Cardiac muscle cell (in vitro differentiated cells and primary cell): ENCODE results near the gene HORMAD2. TPM values are rescaled to one million over a fixed set of nuclear protein-coding genes. Genes with fewer than 3 reads are reported as not detected.

Experiments used
- DNase-seq, 2 donors: peaks; one replicate each; pipeline versions ENCODE4 v3.0.0 to v3.0.0-alpha.2; 2010 to 2017; ENCODE audit warnings: low read depth in 1 of 2, low spot score in 1 of 2
- H3K27ac ChIP-seq: fragments of 200-600 bp; sonication (generic); 2 replicates; pipeline ENCODE4 v1.5.1; 2016
- H3K27me3 ChIP-seq: fragments of 200-600 bp; sonication (generic); 2 replicates; pipeline ENCODE4 v1.6.0; 2016; ENCODE audit warnings: control low read depth
- H3K36me3 ChIP-seq: fragments of 200-600 bp; sonication (generic); 2 replicates; pipeline ENCODE4 v1.5.1; 2016; ENCODE audit warnings: control low read depth
- H3K4me1 ChIP-seq: fragments of 200-600 bp; sonication (generic); 2 replicates; pipeline ENCODE4 v1.8.1; 2017; ENCODE audit warnings: low read depth, mild to moderate bottlenecking, mixed run types
- H3K4me3 ChIP-seq: fragments of 200-600 bp; sonication (generic); 2 replicates; pipeline ENCODE4 v1.5.1; 2016; ENCODE audit warnings: mild to moderate bottlenecking
- H3K9me3 ChIP-seq: fragments of 200-600 bp; sonication (generic); 2 replicates; pipeline ENCODE4 v1.5.1; 2017; ENCODE audit warnings: low read depth, mild to moderate bottlenecking, control low read depth
- polyA plus RNA-seq: library from polyadenylated mRNA; unstranded; fragments of >200 nt; fragmentation: Nextera tagmentation; extraction: Ambion mirVana; gene quantifications from 2 replicates; pipeline ENCODE4 v1.2.1, GENCODE V29; 2016
- total RNA-seq: library from RNA; depleted of rRNA; stranded (reverse); fragments of >200 nt; gene quantifications from 2 replicates; pipeline ENCODE4 v1.2.3, GENCODE V29; 2016
- TF ChIP-seq, protein P1 (sequence below): IDR thresholded peaks from 2 replicates; pipeline ENCODE4 v1.5.1; 2012; ENCODE audit warnings: low read depth, mild to moderate bottlenecking, low read length

The HORMAD2 gene
- total and polyA plus RNA-seq, 2 experiments from 2014 or later = not detected

GRCh38 chr22:30167296-30167695, 87.0 kb downstream of the HORMAD2 start:
- peaks cover 3% of the 10 kb centered on the region for H3K27me3 ChIP-seq
- no peak overlapping the region for H3K4me3 ChIP-seq
- no peak overlapping the region for H3K27ac ChIP-seq
- no peak for DNase-seq
- TF ChIP-seq, protein P1, sequence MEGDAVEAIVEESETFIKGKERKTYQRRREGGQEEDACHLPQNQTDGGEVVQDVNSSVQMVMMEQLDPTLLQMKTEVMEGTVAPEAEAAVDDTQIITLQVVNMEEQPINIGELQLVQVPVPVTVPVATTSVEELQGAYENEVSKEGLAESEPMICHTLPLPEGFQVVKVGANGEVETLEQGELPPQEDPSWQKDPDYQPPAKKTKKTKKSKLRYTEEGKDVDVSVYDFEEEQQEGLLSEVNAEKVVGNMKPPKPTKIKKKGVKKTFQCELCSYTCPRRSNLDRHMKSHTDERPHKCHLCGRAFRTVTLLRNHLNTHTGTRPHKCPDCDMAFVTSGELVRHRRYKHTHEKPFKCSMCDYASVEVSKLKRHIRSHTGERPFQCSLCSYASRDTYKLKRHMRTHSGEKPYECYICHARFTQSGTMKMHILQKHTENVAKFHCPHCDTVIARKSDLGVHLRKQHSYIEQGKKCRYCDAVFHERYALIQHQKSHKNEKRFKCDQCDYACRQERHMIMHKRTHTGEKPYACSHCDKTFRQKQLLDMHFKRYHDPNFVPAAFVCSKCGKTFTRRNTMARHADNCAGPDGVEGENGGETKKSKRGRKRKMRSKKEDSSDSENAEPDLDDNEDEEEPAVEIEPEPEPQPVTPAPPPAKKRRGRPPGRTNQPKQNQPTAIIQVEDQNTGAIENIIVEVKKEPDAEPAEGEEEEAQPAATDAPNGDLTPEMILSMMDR = no peak
- no peaks in the 10 kb centered on the region for H3K4me1 ChIP-seq
- H3K9me3 ChIP-seq = no peaks in the 10 kb centered on the region
- no peaks in the 10 kb centered on the region for H3K36me3 ChIP-seq

DNA sequence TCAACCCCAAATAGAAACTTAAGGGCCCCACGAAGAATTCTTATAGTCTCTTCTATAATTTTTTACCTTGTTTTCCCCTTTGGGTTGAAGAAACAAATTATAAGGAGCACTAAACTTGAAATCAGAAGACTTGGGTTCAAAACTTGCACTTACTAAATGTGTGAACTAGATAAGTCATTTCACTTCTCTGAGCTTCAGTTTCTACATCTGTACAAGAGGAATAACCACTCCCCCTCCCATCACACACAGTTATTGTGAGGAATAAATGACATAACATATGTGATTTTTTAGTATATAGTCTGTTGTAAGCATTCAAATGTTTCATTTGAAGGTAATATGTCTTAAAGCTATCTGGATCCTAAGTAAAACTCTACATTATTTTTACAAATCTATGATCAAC, 87.5 kb downstream of the HORMAD2 start:
- Histone ChIP-seq H3K27ac (no peak overlapping the region), H3K4me1 (no peaks in the 10 kb centered on the region), H3K36me3 (no peaks in the 10 kb centered on the region), H3K27me3 (peaks cover 3% of the 10 kb centered on the region), H3K4me3 (no peak overlapping the region), H3K9me3 (no peaks in the 10 kb centered on the region)
- TF ChIP-seq, protein P1 = no peak
- DNase-seq = no peak

DNA sequence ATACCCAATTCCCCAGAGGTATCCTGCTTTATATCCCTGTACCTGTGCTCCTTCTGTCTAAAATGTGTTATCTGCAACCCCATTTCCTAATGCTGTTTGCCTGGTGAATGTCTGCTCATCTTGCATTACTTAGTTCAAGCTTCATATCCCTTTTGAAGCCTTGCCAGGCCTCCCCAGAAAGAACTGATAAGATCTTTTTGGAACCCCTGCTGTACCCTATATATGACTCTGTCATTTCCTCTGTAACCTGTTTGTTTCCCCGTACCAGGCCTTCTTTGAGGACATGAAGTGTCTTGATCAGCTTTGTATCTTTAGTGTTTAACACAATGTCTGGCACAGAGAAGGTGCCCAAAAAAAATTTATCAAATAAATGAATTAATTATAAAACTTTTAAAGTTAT, 88.7 kb downstream of the HORMAD2 start:
- Histone ChIP-seq H3K9me3 (no peaks in the 10 kb centered on the region), H3K27ac (no peak overlapping the region), H3K4me3 (no peak overlapping the region), H3K36me3 (no peaks in the 10 kb centered on the region), H3K4me1 (no peaks in the 10 kb centered on the region), H3K27me3 (peaks cover 3% of the 10 kb centered on the region)
- TF ChIP-seq, protein P1 = no peak
- DNase-seq = no peak

DNA sequence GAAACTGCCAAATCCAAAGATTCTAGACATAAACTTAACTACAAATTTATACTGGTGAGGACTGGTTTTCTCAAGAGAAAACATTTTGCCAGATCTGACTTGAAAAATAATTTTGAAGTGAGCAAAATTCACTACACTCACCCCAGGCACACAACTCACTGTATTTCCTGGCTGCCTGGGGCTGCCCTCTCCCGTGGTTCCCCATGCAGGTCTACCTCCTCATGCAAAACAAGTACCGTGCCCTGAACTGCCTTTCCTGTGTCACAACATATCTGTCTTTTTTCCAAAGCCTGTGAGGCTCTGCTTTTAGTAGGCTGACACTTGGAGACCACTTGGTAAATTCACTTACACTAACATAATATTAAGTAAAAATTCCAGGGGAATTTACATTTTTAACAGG, 89.9 kb downstream of the HORMAD2 start:
- no peaks in the 10 kb centered on the region for H3K36me3 ChIP-seq
- peaks cover 3% of the 10 kb centered on the region for H3K27me3 ChIP-seq
- no peak overlapping the region for H3K27ac ChIP-seq
- no peaks in the 10 kb centered on the region for H3K9me3 ChIP-seq
- H3K4me3 ChIP-seq = no peak overlapping the region
- no peaks in the 10 kb centered on the region for H3K4me1 ChIP-seq
- TF ChIP-seq, protein P1 = no peak
- no peak for DNase-seq

GRCh38 chr22:30171008-30171407, 90.7 kb downstream of the HORMAD2 start:
- no peaks in the 10 kb centered on the region for H3K9me3 ChIP-seq
- no peaks in the 10 kb centered on the region for H3K36me3 ChIP-seq
- TF ChIP-seq, protein P1 = no peak
- H3K4me3 ChIP-seq = no peak overlapping the region
- peaks cover 3% of the 10 kb centered on the region for H3K27me3 ChIP-seq
- H3K4me1 ChIP-seq = no peaks in the 10 kb centered on the region
- no peak for DNase-seq
- H3K27ac ChIP-seq = no peak overlapping the region

DNA sequence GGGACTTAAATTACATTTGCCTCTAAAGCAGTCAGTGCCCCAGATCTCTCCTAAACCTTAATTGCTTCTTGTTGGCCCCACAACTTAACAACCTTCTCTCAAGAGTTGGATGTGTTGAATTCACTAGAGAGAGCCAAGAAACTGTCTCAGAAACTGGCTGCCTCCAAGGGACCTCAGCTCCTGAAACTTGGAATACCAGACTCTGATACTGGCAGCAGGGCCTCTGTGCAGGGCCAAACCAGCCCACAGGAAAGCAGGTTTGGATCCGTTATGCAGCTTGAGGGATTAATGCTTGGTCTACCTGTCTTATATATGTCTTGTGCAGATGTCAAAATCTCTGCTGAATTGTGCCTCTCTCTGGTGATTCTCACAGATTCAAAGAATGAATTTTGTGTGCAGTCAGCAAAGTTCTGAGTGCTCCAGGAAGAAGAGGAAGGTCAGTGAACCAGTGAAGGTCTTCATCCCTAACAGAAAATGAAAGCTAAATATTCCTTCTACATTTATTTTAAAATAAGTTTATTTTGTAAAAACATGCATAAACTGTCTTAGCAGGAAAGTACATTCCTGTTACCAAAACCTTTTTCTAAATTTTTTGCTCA, 95.5 kb downstream of the HORMAD2 start:
- peaks cover 2% of the 10 kb centered on the region for H3K27me3 ChIP-seq

More for the DNA sequence above, 95.5 kb downstream of the HORMAD2 start:
- no peak for DNase-seq
- Histone ChIP-seq H3K4me3 (no peak overlapping the region), H3K9me3 (no peaks in the 10 kb centered on the region), H3K36me3 (no peaks in the 10 kb centered on the region), H3K27ac (no peak overlapping the region), H3K4me1 (no peaks in the 10 kb centered on the region)
- TF ChIP-seq, protein P1 = no peak
